ENCODE data around the gene ARHGAP42. TPM values are rescaled to one million over a fixed set of nuclear protein-coding genes. Genes with fewer than 3 reads are reported as not detected.

Gene ARHGAP42
- total and polyA plus RNA-seq, 2 of the 13 experiments (the other 11 are each of a cell fraction or from before 2014, with no cell fraction given), result 2.5 to 4.3 TPM

DNA sequence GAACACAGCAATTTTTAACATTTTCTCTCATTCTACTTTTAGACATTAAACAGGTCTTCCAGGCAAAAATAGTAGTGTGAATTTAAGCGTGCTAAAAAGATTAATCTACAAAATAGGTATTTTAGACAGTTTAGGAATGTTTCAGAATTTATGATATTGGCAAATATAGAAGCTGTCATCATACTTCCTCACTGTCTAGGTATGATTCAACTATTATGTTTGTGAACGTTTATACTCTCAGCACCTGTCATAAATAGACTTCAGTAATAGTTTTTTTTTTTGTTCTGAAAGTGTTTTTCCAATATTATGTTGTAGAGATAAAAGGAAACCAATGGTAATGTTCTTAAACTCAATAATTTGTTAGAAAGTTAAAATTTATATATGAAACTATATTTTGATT is 103.0 kb downstream of the ARHGAP42 start (continued):
- TF ChIP-seq, protein P1, sequence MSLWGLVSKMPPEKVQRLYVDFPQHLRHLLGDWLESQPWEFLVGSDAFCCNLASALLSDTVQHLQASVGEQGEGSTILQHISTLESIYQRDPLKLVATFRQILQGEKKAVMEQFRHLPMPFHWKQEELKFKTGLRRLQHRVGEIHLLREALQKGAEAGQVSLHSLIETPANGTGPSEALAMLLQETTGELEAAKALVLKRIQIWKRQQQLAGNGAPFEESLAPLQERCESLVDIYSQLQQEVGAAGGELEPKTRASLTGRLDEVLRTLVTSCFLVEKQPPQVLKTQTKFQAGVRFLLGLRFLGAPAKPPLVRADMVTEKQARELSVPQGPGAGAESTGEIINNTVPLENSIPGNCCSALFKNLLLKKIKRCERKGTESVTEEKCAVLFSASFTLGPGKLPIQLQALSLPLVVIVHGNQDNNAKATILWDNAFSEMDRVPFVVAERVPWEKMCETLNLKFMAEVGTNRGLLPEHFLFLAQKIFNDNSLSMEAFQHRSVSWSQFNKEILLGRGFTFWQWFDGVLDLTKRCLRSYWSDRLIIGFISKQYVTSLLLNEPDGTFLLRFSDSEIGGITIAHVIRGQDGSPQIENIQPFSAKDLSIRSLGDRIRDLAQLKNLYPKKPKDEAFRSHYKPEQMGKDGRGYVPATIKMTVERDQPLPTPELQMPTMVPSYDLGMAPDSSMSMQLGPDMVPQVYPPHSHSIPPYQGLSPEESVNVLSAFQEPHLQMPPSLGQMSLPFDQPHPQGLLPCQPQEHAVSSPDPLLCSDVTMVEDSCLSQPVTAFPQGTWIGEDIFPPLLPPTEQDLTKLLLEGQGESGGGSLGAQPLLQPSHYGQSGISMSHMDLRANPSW (CRISPR knock-in tag; IDR thresholded peaks at IDR 0.05; ENCODE audit: borderline replicate concordance), result no peak
- TF ChIP-seq ZNF121 (CRISPR knock-in tag; IDR thresholded peaks at IDR 0.05), result no peak
- no peak for TF ChIP-seq ZNF335 (CRISPR knock-in tag; IDR thresholded peaks at IDR 0.05)
- no peak for TF ChIP-seq ZNF24 (IDR thresholded peaks at IDR 0.05)
- no peak for TF ChIP-seq PCBP1 (IDR thresholded peaks at IDR 0.05; ENCODE audit: borderline replicate concordance, low read depth, low read length)
- TF ChIP-seq, protein P2, sequence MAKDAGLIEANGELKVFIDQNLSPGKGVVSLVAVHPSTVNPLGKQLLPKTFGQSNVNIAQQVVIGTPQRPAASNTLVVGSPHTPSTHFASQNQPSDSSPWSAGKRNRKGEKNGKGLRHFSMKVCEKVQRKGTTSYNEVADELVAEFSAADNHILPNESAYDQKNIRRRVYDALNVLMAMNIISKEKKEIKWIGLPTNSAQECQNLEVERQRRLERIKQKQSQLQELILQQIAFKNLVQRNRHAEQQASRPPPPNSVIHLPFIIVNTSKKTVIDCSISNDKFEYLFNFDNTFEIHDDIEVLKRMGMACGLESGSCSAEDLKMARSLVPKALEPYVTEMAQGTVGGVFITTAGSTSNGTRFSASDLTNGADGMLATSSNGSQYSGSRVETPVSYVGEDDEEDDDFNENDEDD (CRISPR knock-in tag; IDR thresholded peaks at IDR 0.05; ENCODE audit: borderline replicate concordance), result no peak
- no peak for TF ChIP-seq TSC22D2 (CRISPR knock-in tag; IDR thresholded peaks at IDR 0.05; ENCODE audit: borderline replicate concordance)
- TF ChIP-seq, protein P3, sequence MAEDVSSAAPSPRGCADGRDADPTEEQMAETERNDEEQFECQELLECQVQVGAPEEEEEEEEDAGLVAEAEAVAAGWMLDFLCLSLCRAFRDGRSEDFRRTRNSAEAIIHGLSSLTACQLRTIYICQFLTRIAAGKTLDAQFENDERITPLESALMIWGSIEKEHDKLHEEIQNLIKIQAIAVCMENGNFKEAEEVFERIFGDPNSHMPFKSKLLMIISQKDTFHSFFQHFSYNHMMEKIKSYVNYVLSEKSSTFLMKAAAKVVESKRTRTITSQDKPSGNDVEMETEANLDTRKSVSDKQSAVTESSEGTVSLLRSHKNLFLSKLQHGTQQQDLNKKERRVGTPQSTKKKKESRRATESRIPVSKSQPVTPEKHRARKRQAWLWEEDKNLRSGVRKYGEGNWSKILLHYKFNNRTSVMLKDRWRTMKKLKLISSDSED (CRISPR knock-in tag; IDR thresholded peaks at IDR 0.05), result no peak

DNA sequence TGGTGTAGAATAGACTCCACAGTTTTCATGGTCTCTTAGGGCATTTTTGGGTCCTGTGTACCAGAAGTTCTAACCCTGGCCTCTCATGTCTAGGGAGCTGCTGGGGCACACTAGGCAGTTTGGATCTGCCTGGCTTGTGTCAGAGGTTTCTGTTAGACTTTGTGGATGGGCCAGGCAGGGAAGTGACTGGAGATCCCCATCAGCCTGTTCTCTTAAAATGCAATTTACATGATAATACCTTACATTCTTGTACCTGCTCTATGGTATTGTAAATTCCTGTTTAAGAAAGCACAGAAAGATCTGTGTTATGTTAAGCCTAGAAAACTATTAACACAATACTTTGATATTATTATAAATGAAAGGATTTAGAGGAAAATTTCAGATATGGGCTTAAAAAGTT is 104.0 kb downstream of the ARHGAP42 start:
- no peak overlapping the region for H3K4me3 ChIP-seq (replicated peaks in 1 of 3; ENCODE audit: insufficient read depth in 1 of 3, low read depth in 2 of 3, low read length in 3 of 3)
- H3K9me3 ChIP-seq (ENCODE audit: low read length), result no peaks in the 10 kb centered on the region
- no peak overlapping the region for H3K9ac ChIP-seq (ENCODE audit: insufficient read depth, low read depth, low read length)
- no peak overlapping the region for H2AFZ ChIP-seq (ENCODE audit: low read length)
- no peak overlapping the region for H3K4me2 ChIP-seq (ENCODE audit: low read depth, low read length)
- H3K36me3 ChIP-seq (replicated peaks in 1 of 2; ENCODE audit: control insufficient read depth in 1 of 2, insufficient read depth in 2 of 2, low read length in 2 of 2), result no peaks in the 10 kb centered on the region
- H3K27ac ChIP-seq (ENCODE audit: extremely low read length, insufficient read depth, low read length), result no peak overlapping the region
- peaks cover 2% of the 10 kb centered on the region for H3K4me1 ChIP-seq (ENCODE audit: insufficient read depth, low read length)
- DNase-seq (ENCODE audit: low spot score) (no peak), FAIRE-seq (no peak), ATAC-seq (no peak)
- CTCF ChIA-PET (ENCODE audit: low intra/inter-chr PET ratio, low total read pairs), result no interaction called here
- BruUV-seq (replicated peaks), result no TSS peak
- no peaks in the 10 kb centered on the region for H3K79me2 ChIP-seq (ENCODE audit: insufficient read depth, low read length)
- POLR2A ChIA-PET, result no interaction called here
- H3K27me3 ChIP-seq (ENCODE audit: control insufficient read depth in 1 of 2, insufficient read depth in 2 of 2, low read length in 2 of 2), result no peaks in the 10 kb centered on the region
- in situ Hi-C loops (cut with HindIII; ENCODE audit: extremely low pct_ligation_motif_present, low pct_unique_long_range_greater_than_20kb), result no loop called here
- intact Hi-C loops (cut with micrococcal nuclease; ENCODE audit: unreplicated experiment), result no loop called here
- no peaks in the 10 kb centered on the region for H4K20me1 ChIP-seq (ENCODE audit: insufficient read depth, low read length)
- TF ChIP-seq, protein P4, sequence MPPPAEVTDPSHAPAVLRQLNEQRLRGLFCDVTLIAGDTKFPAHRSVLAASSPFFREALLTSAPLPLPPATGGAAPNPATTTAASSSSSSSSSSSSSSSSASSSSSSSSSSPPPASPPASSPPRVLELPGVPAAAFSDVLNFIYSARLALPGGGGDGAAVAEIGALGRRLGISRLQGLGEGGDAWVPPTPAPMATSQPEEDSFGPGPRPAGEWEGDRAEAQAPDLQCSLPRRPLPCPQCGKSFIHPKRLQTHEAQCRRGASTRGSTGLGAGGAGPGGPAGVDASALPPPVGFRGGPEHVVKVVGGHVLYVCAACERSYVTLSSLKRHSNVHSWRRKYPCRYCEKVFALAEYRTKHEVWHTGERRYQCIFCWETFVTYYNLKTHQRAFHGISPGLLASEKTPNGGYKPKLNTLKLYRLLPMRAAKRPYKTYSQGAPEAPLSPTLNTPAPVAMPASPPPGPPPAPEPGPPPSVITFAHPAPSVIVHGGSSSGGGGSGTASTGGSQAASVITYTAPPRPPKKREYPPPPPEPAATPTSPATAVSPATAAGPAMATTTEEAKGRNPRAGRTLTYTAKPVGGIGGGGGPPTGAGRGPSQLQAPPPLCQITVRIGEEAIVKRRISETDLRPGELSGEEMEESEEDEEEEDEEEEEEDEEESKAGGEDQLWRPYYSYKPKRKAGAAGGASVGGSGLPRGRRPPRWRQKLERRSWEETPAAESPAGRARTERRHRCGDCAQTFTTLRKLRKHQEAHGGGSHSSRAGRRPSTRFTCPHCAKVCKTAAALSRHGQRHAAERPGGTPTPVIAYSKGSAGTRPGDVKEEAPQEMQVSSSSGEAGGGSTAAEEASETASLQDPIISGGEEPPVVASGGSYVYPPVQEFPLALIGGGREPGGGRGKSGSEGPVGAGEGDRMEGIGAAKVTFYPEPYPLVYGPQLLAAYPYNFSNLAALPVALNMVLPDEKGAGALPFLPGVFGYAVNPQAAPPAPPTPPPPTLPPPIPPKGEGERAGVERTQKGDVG (CRISPR knock-in tag; IDR thresholded peaks at IDR 0.05; ENCODE audit: borderline replicate concordance), result no peak
- no peak for TF ChIP-seq NFE2 (CRISPR knock-in tag; IDR thresholded peaks at IDR 0.05)
- TF ChIP-seq ZNF317 (CRISPR knock-in tag; IDR thresholded peaks at IDR 0.05), result no peak
- no peak for TF ChIP-seq ZNF761 (CRISPR knock-in tag; conservative IDR thresholded peaks at IDR 0.05)
- TF ChIP-seq SAP130 (CRISPR knock-in tag; IDR thresholded peaks at IDR 0.05; ENCODE audit: low read depth), result no peak
- no peak for TF ChIP-seq MZF1 (CRISPR knock-in tag; IDR thresholded peaks at IDR 0.05; ENCODE audit: borderline replicate concordance)
- TF ChIP-seq ZNF768 (CRISPR knock-in tag; IDR thresholded peaks at IDR 0.05), result no peak
- TF ChIP-seq, protein P5, sequence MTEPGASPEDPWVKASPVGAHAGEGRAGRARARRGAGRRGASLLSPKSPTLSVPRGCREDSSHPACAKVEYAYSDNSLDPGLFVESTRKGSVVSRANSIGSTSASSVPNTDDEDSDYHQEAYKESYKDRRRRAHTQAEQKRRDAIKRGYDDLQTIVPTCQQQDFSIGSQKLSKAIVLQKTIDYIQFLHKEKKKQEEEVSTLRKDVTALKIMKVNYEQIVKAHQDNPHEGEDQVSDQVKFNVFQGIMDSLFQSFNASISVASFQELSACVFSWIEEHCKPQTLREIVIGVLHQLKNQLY (CRISPR knock-in tag; IDR thresholded peaks at IDR 0.05), result no peak

Data from HepG2 (cell line).